NCI-H2029 (cell line): ENCODE measurements around the gene ERCC6L.

Source experiments
- DNase-seq: peaks from one replicate; lab custom pipeline; 2025; lab: John Stamatoyannopoulos, UW

Gene ERCC6L, protein sequence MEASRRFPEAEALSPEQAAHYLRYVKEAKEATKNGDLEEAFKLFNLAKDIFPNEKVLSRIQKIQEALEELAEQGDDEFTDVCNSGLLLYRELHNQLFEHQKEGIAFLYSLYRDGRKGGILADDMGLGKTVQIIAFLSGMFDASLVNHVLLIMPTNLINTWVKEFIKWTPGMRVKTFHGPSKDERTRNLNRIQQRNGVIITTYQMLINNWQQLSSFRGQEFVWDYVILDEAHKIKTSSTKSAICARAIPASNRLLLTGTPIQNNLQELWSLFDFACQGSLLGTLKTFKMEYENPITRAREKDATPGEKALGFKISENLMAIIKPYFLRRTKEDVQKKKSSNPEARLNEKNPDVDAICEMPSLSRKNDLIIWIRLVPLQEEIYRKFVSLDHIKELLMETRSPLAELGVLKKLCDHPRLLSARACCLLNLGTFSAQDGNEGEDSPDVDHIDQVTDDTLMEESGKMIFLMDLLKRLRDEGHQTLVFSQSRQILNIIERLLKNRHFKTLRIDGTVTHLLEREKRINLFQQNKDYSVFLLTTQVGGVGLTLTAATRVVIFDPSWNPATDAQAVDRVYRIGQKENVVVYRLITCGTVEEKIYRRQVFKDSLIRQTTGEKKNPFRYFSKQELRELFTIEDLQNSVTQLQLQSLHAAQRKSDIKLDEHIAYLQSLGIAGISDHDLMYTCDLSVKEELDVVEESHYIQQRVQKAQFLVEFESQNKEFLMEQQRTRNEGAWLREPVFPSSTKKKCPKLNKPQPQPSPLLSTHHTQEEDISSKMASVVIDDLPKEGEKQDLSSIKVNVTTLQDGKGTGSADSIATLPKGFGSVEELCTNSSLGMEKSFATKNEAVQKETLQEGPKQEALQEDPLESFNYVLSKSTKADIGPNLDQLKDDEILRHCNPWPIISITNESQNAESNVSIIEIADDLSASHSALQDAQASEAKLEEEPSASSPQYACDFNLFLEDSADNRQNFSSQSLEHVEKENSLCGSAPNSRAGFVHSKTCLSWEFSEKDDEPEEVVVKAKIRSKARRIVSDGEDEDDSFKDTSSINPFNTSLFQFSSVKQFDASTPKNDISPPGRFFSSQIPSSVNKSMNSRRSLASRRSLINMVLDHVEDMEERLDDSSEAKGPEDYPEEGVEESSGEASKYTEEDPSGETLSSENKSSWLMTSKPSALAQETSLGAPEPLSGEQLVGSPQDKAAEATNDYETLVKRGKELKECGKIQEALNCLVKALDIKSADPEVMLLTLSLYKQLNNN

GRCh38 chrX:72238721-72239475 lies at the start of gene ERCC6L:
TSS of gene ERCC6L (minus strand) at chrX:72239027. CDS start at chrX:72238911, 116 bp downstream.
- peak; percentile 69 for DNase-seq

- no peak for DNase-seq
These were observed 43.5 kb upstream of the ERCC6L start for GRCh38 chrX:72282302-72282701.

DNA sequence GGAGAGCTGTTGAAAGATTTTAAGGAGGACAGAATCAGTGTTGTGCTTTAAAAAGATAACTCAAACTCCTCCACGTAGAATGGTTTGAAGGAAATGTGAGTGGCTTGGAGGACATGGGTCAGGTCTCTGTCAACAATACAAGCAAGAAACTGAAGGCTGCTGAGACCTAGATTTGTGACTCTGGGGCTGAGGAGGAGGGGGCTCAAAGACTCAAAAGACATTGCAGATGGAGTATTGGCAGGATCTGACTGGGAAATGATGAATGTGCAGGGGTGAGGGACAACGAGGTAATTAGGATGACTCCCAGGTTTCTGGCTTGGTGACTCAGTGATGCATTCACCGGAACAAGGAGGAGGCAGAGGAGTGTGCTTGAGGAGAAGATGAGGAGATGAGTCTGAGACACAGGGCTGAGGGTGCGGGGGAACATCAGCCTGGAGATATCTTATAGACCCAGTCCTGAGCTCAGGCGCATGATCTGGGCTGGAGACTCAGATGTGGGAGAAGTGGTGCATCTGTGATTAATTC lies 41.6 kb upstream of the ERCC6L start:
- DNase-seq = no peak

- DNase-seq = no peak
These were observed 37.7 kb upstream of the ERCC6L start for GRCh38 chrX:72276478-72276953.

DNA sequence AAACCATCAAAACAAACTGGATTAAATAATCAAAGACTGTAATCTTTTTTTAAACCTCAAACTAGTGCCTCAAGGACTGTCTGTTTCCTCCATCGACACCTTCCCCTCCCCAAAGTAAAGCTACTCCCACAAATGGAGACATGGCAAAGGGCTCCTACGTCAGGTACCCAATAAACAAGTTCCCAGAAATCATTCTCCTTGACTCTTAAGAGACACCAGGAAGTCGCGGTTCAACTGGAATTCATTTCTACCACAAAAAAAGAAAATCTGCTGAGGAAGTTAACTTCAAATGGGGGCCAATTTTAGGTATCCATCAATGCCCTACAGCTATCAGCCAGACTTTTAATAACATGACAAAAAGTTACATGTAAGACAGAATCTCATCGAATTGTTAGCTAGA lies 35.7 kb upstream of the ERCC6L start:
- no peak for DNase-seq

DNA sequence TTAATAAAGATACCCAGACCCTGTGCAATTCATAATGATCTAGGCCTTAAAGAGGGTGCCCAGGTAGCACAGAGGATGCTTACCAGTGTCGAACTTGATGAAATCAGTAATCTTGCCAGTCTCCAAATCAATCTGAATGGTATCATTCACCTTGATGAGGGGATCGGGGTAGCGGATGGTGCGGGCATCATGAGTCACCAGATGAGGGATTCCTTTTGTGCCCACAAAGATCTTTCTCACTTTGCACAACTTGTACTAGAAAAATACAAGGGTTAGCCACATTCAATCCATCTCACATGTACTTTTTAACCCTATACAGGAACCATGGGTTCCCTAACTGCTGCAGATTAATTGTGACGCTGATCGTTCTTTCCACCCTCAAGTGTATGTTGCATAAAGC lies 34.9 kb upstream of the ERCC6L start:
- no peak for DNase-seq

DNA sequence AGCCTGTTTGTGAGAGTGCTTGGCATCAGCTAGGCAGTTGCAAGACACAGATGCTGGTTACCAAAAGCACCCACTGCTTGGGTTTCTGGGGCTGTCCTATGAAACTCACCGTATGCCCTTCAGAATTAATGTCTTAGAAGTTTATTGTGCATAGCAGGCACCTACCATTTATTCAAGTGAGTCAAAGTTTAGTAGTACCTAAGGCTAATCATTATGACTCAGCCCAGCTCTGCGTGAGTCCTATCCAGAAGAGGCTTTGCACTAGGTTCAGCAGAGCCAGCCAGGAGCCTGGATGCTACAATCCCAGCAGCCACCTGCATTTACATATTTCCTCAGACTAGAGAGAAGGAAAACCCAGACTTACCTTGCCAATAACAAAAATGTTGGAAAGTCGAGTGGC lies 34.0 kb upstream of the ERCC6L start:
- DNase-seq = no peak

- no peak for DNase-seq
These were observed 33.0 kb upstream of the ERCC6L start for GRCh38 chrX:72271812-72272211.

DNA sequence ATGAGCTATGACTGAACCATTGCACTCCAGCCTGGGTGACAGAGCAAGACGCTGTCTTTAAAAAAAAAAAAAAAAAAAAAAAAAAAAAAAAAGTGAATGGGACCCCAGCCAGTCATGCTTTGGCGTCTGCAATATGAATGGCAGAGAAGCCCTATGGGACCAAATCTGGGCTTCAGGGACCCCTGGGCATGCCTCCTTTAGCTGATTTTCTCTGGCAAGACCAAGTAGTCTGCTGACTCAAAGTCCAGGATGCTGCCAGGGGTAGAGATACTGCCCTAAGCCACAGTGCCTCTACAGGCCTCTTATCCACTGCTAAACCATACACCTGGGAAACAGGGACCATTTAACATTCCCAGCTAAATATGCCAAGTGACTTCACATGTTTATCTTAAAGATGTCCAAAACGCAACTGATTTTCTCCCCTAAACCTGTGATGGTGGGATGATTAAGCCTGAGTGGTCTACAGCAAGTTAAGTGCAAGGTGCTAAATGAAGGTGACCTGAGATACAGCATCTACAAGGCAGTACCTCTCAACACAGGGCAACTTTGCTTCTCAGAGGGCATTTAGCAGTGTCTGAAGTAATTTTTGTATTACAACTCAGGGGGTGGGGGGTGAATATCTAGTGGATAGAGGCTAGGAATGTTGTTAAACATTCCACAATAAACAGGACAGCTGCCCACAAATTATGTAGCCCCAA lies 32.4 kb upstream of the ERCC6L start:
- no peak for DNase-seq

DNA sequence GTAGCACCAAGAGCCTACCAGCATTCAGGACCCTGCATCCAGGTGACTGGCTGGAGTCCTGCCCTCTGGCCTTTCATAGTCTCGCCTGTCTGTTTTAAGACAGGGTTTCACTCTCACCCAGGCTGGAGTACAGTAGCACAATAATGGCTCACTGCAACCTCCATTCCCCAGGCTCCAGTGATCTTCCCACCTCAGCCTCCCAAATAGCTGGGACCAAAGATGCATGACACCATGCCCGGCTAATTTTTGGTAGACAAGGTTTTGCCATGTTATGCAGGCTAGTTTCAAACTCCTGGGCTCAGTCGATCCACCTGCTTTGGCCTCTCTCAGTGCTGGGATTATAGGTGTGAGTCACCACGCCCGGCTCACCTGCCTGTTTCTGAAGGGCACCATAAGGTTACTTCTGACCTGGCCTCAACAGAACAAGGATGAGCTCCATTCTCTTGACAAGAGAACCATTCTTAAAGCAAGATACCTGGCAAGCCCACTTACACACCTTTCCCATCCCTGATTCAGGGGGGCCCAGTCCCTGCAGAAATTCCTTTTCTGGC lies 31.6 kb upstream of the ERCC6L start:
- no peak for DNase-seq

GRCh38 chrX:72269671-72270251 lies 30.9 kb upstream of the ERCC6L start:
- DNase-seq = no peak

DNA sequence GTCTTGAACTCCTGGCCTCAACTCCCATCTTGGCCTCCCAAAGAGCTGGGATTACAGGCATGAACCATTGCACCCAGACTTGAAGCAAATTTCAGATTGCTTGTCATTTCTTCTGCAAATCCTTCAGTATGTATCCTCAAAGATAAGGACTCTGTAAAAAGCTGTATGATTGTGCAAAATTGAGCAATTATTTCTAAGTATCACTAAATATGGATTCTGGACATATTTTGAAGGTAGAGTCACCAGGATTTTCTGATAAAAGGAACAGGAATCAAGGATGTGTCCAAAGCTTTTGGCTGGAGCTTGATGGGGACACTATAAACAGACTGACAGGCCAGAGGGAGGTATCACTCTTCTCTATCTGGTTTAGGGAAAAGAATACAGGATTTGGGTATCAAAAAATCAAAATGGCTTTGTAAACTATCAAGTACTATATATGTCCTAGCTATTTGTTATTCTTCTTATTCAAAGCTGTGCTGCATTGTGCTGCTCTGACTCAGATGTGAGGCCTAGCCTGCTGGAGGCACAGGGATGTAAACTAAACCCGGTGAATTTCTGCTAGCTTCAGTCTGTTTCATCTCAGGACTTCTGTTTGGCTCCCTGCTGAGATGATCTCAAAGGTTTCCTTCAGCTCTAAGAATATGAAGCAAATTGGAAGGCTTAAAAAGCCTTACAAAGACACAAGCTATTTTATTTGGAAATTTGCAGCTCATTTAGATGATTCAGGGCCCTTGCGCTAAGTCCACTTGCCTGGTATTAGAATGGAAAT lies 30.0 kb upstream of the ERCC6L start:
- no peak for DNase-seq

DNA sequence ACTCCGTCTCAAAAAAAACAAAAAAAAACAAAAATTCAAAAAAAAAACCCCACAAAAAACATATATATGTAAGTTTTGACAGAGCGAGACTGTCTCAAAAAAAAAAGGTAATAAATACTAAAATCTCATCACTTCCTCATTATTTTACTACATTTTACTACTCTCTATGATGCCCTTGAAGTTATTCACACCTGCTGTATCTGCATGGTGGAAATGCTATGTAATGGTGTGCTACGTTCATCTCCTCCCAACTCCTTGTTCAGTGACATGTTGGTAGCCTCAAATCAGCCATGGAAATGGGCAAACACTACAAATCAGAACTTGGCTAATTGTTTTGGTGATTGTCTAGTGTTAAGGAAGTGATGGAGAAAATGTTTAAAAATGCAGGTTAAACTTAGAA lies 26.4 kb upstream of the ERCC6L start:
- no peak for DNase-seq

GRCh38 chrX:72262077-72262476 lies 23.2 kb upstream of the ERCC6L start:
- peak; percentile 38 for DNase-seq

- no peak for DNase-seq
These were observed 21.6 kb upstream of the ERCC6L start for GRCh38 chrX:72260448-72260847.

- no peak for DNase-seq
These were observed 19.3 kb upstream of the ERCC6L start for GRCh38 chrX:72258174-72258573.

DNA sequence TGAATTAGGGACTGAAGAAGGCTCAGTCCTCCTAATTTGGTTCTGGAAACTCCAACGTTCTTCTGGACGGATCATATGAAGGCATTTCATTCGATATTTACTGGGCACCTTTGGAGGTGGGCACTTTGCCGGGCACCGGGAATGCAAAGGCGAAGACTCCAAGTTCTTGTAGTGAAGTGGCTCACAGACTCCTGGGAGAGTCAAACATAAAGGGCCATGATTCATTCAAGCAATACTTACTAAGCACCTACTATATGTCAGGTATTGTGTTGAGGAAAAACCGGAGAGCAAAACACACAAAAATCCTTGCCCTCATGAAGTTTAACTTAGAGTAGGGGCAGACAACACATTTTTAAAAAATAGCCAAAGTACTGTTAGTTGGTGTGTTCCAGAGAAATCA lies 17.0 kb upstream of the ERCC6L start:
- no peak for DNase-seq

DNA sequence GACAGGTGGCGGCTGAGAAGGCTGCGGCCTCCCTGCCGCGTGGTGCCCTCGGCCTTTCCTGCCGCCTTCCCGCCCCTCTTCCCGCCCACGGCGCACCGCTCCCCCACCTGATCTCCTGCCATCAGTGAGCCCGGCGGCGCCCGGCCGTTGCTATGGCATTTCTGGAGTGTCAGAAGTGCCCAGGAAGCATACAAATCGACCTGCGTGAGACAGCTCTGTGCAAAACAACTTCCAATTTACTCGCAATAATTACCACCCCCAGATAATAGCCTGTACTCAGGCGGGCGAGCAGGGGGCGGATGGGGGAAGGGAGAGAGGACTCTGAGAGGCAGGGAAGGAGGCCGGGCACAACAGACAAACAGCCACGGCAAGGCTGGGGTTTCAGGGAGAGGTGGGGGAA lies 16.6 kb upstream of the ERCC6L start:
- peak; percentile 51 for DNase-seq

- peak; percentile 28 for DNase-seq
These were observed 16.0 kb upstream of the ERCC6L start for GRCh38 chrX:72254816-72255215.
